HFFc6 (cell line): ENCODE results near the gene ADAM12. TPM values are rescaled to one million over a fixed set of nuclear protein-coding genes. Genes with fewer than 3 reads are reported as not detected.
A peak's percentile ranks its signal among the peaks of the same experiment; 100 is the strongest.

Source experiments
- DNase-seq: peaks from one replicate; pipeline ENCODE4 v3.0.0-alpha.2; 2018
- H3K27ac Mint-ChIP-seq: 2 replicates; pipeline ENCODE4 v1.8.0; 2020; ENCODE audit warnings: mild to moderate bottlenecking, mixed read lengths
- H3K27me3 Mint-ChIP-seq: 2 replicates; pipeline ENCODE4 v1.8.0; 2021; ENCODE audit warnings: mild to moderate bottlenecking, moderate library complexity, mixed read lengths; ENCODE audit not compliant: insufficient read depth
- H3K36me3 Mint-ChIP-seq: 2 replicates; pipeline ENCODE4 v1.8.0; 2021; ENCODE audit warnings: low read depth, mixed read lengths
- H3K4me1 Mint-ChIP-seq: 2 replicates; pipeline ENCODE4 v1.8.0; 2020; ENCODE audit warnings: low read depth, mixed read lengths
- H3K4me3 Mint-ChIP-seq: 2 replicates; pipeline ENCODE4 v1.8.0; 2020; ENCODE audit warnings: mild to moderate bottlenecking, moderate library complexity, mixed read lengths
- H3K9me3 Mint-ChIP-seq: 2 replicates; pipeline ENCODE4 v1.8.0; 2020; ENCODE audit warnings: mild to moderate bottlenecking, mixed read lengths
- total RNA-seq, 6 experiments: library from RNA; stranded (reverse); fragmentation: NEBNext Ultra II Directional; extraction: Animal tissue kit (Norgen Biotek cat#: 25700); gene quantifications; 2 replicates in 1 of 6; 3 replicates in 5 of 6; pipeline ENCODE4 v1.2.3, GENCODE V29; 2021
- TF ChIP-seq, protein P1 (sequence below): fragments of 200-600 bp; sonication (generic); IDR thresholded peaks from 2 replicates; pipeline ENCODE4 v1.5.0; 2021; ENCODE audit warnings: antibody characterized with exemption, mild to moderate bottlenecking

ADAM12 gene
- total RNA-seq, 6 experiments from 2014 or later = 7.5 to 12.5 (median 11.5) TPM

DNA sequence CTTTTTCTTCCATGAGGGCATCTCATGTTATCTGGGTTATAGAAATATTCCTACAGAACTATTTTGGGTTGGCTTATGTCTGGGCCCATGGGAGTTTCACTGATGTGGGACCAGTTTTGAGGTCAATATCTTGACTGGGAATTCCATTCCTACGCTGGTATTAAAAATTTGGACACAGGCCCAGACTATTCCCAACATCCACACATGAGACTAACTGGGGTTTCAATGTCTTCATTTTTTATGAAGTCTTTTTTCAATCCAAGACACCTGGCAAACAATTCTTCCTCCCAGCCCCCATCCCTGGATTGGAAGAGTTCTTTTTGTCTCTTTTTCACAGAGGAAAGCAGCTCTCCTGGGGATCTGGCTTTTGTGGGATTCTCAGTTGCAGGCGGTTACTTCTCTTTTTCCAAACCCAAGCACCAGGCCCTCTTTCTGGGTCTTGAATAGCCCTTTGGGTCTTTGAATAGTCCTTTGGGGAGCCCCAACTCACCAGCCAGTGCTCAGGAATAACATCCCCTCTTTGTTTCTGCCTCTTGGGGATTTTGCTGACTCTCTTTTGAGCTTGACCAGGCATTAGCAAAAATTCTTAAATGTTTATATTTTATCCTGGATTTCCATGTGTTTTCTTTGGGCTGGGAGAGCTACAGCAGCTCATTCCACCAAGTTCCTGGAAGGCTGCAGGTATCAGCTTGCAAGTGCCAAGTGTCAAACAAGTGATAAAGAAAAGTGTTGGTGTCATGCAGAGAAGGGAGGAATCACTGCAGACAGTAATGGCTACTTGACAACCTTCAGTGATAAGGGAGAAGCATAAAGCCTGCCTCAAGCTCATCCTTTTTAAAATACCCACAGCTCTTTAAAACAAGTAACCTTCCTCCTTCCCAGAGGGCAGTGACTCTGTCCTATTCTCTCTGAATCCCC lies 234.3 kb downstream of the ADAM12 start:
- H3K27ac Mint-ChIP-seq = no peak overlapping the region
- no peak for DNase-seq
- TF ChIP-seq, protein P1, sequence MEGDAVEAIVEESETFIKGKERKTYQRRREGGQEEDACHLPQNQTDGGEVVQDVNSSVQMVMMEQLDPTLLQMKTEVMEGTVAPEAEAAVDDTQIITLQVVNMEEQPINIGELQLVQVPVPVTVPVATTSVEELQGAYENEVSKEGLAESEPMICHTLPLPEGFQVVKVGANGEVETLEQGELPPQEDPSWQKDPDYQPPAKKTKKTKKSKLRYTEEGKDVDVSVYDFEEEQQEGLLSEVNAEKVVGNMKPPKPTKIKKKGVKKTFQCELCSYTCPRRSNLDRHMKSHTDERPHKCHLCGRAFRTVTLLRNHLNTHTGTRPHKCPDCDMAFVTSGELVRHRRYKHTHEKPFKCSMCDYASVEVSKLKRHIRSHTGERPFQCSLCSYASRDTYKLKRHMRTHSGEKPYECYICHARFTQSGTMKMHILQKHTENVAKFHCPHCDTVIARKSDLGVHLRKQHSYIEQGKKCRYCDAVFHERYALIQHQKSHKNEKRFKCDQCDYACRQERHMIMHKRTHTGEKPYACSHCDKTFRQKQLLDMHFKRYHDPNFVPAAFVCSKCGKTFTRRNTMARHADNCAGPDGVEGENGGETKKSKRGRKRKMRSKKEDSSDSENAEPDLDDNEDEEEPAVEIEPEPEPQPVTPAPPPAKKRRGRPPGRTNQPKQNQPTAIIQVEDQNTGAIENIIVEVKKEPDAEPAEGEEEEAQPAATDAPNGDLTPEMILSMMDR = no peak
- no peak overlapping the region for H3K4me3 Mint-ChIP-seq
- peaks cover 7% of the 10 kb centered on the region for H3K9me3 Mint-ChIP-seq
- peaks cover 4% of the 10 kb centered on the region for H3K27me3 Mint-ChIP-seq
- no peaks in the 10 kb centered on the region for H3K4me1 Mint-ChIP-seq
- H3K36me3 Mint-ChIP-seq = peaks cover 10% of the 10 kb centered on the region

- DNase-seq = peak; percentile 21
- H3K27me3 Mint-ChIP-seq = no peaks in the 10 kb centered on the region; the same call in 1 of the 2 replicates
- no peak overlapping the region; the same call in 1 of the 2 replicates for H3K27ac Mint-ChIP-seq
- no peaks in the 10 kb centered on the region for H3K4me1 Mint-ChIP-seq
- peak overlapping the region; percentile 65; the same call in 1 of the 2 replicates for H3K4me3 Mint-ChIP-seq
- peaks cover 7% of the 10 kb centered on the region for H3K9me3 Mint-ChIP-seq
- H3K36me3 Mint-ChIP-seq = peaks cover 10% of the 10 kb centered on the region
- TF ChIP-seq, protein P1 = no peak
These were observed 240.2 kb downstream of the ADAM12 start for GRCh38 chr10:126147866-126148587.

DNA sequence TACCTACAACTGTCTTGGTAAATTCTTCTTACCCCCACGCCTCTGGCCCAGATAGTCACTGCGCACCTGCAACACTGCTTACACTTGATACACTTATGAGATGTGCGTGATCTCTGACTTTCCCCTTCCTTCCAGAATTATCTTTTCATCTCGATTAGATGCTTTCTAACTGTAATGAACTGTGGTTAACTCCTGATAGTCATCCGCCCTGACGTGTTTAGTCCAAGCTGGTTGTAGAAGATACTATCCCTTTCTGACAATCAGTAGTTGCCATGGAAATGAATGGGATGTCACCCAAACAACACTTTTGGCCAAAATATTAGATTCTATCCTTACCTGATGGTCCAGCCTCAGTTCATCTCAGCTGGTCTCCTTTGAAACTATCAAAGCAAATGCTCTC lies 241.5 kb downstream of the ADAM12 start:
- TF ChIP-seq, protein P1 = no peak
- Mint-ChIP-seq H3K4me1 (no peaks in the 10 kb centered on the region), H3K9me3 (peaks cover 7% of the 10 kb centered on the region), H3K27me3 (no peaks in the 10 kb centered on the region; the same call in none of the 2 replicates), H3K4me3 (no peak overlapping the region), H3K27ac (no peak overlapping the region), H3K36me3 (peaks cover 10% of the 10 kb centered on the region)
- no peak for DNase-seq

DNA sequence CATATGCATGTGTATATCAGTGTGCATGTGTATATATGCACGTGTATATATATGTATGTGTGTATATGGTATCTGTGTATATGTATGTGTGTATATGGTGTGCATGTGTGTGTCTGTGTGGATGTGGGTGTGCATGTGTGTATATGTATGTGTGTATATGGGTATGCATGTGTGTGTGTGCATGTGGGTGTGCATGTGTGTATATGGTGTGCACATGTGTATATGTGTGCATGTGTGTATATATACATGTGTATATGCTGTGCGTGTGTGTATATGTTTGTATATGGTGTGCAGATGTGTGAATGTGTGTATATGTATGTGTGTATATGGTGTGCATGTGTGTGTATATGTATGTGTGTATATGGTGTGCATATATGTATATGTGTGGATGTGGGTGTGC lies 245.2 kb downstream of the ADAM12 start:
- TF ChIP-seq, protein P1 = no peak
- no peak overlapping the region for H3K27ac Mint-ChIP-seq
- no peaks in the 10 kb centered on the region for H3K4me1 Mint-ChIP-seq
- DNase-seq = no peak
- no peaks in the 10 kb centered on the region for H3K36me3 Mint-ChIP-seq
- H3K4me3 Mint-ChIP-seq = no peak overlapping the region
- H3K9me3 Mint-ChIP-seq = no peaks in the 10 kb centered on the region
- no peaks in the 10 kb centered on the region; the same call in 1 of the 2 replicates for H3K27me3 Mint-ChIP-seq

GRCh38 chr10:126140746-126141273 lies 247.5 kb downstream of the ADAM12 start:
- no peaks in the 10 kb centered on the region; the same call in 1 of the 2 replicates for H3K27me3 Mint-ChIP-seq
- peaks cover 4% of the 10 kb centered on the region; the same call in 1 of the 2 replicates for H3K4me1 Mint-ChIP-seq
- H3K9me3 Mint-ChIP-seq = no peaks in the 10 kb centered on the region
- DNase-seq = no peak
- no peak overlapping the region for H3K4me3 Mint-ChIP-seq
- TF ChIP-seq, protein P1 = no peak
- no peaks in the 10 kb centered on the region for H3K36me3 Mint-ChIP-seq
- no peak overlapping the region for H3K27ac Mint-ChIP-seq
